ENCODE data around the gene TPCN2. TPM values are rescaled to one million over a fixed set of nuclear protein-coding genes. Genes with fewer than 3 reads are reported as not detected.

The TPCN2 gene
- total RNA-seq, 1 donor from 2014 or later: 12.6 TPM

DNA sequence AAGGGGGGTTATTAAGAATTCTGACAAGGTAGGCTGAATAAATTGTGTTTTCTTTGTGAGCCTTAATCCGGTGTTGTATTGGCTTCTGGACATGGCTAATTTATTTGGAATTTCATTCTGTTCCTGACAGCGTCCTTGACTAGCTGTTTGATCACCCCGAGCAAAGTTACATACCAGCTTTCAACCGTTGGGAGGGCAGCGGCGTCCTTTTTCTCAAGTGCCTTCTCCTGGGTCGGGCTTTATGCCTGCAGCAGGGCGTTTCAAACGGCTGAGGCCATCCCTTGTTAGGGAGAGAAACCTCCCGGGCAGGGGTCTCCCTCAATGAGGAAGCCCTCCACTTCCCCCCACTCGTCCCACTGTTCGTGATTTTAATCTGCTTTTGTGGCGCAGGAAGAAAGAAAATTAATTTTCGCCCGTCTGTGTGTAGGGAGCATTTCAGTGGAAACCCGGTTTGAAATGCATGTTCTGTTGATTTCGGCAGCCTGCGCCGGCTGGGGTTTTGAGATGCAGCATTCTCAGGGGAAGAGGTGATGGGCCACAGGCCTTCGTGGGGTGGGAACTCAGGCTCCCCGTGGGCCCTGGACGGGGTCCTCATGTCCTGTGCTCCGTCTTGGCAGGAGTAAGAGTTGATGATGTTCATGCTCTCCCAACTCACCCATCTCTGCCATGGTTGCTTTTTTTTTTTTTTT lies 104.1 kb downstream of the TPCN2 start:
- Mint-ChIP-seq H3K27ac (ENCODE audit: unreplicated experiment) (no peak overlapping the region), H3K4me3 (ENCODE audit: unreplicated experiment) (no peak overlapping the region), H3K27me3 (ENCODE audit: low read depth) (peaks cover 2% of the 10 kb centered on the region), H3K36me3 (ENCODE audit: low read depth) (peaks cover 4% of the 10 kb centered on the region), H3K9me3 (ENCODE audit: low read depth) (peaks cover 11% of the 10 kb centered on the region), H3K4me1 (ENCODE audit: low read depth) (peaks cover 25% of the 10 kb centered on the region)
- TF ChIP-seq, protein P1, sequence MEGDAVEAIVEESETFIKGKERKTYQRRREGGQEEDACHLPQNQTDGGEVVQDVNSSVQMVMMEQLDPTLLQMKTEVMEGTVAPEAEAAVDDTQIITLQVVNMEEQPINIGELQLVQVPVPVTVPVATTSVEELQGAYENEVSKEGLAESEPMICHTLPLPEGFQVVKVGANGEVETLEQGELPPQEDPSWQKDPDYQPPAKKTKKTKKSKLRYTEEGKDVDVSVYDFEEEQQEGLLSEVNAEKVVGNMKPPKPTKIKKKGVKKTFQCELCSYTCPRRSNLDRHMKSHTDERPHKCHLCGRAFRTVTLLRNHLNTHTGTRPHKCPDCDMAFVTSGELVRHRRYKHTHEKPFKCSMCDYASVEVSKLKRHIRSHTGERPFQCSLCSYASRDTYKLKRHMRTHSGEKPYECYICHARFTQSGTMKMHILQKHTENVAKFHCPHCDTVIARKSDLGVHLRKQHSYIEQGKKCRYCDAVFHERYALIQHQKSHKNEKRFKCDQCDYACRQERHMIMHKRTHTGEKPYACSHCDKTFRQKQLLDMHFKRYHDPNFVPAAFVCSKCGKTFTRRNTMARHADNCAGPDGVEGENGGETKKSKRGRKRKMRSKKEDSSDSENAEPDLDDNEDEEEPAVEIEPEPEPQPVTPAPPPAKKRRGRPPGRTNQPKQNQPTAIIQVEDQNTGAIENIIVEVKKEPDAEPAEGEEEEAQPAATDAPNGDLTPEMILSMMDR (IDR thresholded peaks at IDR 0.05): no peak
- no peak for DNase-seq (ENCODE audit: low spot score)

DNA sequence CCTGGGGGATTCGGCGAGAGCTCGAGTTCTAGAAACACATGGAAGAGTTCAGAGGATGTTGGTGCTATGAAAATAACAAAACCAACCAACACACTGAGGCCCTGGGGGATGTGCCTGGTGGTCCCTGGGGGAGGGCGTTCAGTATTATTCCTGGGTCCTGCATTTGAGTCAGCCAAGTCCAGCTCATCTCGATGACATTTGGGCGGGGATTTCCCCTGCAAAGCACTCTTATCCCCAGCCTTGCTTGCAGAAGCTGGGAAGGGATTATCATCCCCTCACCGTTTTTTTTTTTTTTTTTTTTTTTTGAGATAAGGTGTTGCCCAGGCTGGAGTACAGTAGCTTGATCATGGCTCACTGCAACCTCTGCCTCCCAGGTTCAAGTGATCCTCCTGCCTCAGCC lies 104.9 kb downstream of the TPCN2 start:
- H3K4me3 Mint-ChIP-seq (ENCODE audit: unreplicated experiment): no peak overlapping the region
- H3K36me3 Mint-ChIP-seq (ENCODE audit: low read depth): peaks cover 4% of the 10 kb centered on the region
- DNase-seq (ENCODE audit: low spot score): no peak
- peaks cover 25% of the 10 kb centered on the region for H3K4me1 Mint-ChIP-seq (ENCODE audit: low read depth)
- TF ChIP-seq, protein P1 (IDR thresholded peaks at IDR 0.05): no peak
- H3K27ac Mint-ChIP-seq (ENCODE audit: unreplicated experiment): no peak overlapping the region
- H3K9me3 Mint-ChIP-seq (ENCODE audit: low read depth): peaks cover 11% of the 10 kb centered on the region
- H3K27me3 Mint-ChIP-seq (ENCODE audit: low read depth): peaks cover 2% of the 10 kb centered on the region

DNA sequence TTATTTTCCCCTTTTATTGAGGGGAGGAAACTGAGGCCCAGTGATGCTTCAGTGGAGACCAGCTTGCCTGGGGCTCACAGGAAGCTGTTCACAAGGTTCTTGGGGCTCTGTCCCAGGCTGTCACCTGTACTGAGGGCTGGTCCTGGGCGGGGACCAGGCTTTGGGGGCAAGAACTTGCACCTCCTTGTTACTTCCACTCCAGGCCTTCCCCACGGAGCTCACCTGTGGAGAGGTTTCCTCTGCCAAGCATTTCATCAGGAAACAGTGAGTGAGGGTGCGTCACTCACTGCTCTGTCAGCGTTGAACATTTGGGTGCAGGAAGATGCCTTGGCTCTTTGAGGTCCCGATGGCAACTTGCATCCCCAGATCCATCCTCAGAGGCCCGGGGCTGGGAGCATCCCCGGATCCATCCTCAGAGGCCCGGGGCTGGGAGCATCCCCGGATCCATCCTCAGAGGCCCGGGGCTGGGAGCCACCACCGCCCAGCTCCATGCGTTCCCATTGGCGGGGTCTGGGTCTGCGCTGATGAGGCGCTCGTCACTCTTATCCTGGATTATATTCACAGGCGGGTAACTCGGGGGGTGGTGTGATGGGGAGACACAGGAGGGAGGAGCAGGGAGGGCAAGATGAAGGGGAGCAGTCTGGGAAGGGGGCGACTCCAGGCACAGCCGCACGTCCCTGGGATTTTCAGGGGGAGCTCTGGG lies 105.6 kb downstream of the TPCN2 start:
- peaks cover 2% of the 10 kb centered on the region for H3K36me3 Mint-ChIP-seq (ENCODE audit: low read depth)
- TF ChIP-seq, protein P1 (IDR thresholded peaks at IDR 0.05): no peak
- peaks cover 2% of the 10 kb centered on the region for H3K27me3 Mint-ChIP-seq (ENCODE audit: low read depth)
- no peak for DNase-seq (ENCODE audit: low spot score)
- H3K4me1 Mint-ChIP-seq (ENCODE audit: low read depth): peaks cover 25% of the 10 kb centered on the region
- H3K9me3 Mint-ChIP-seq (ENCODE audit: low read depth): peaks cover 11% of the 10 kb centered on the region
- no peak overlapping the region for H3K27ac Mint-ChIP-seq (ENCODE audit: unreplicated experiment)
- H3K4me3 Mint-ChIP-seq (ENCODE audit: unreplicated experiment): no peak overlapping the region

DNA sequence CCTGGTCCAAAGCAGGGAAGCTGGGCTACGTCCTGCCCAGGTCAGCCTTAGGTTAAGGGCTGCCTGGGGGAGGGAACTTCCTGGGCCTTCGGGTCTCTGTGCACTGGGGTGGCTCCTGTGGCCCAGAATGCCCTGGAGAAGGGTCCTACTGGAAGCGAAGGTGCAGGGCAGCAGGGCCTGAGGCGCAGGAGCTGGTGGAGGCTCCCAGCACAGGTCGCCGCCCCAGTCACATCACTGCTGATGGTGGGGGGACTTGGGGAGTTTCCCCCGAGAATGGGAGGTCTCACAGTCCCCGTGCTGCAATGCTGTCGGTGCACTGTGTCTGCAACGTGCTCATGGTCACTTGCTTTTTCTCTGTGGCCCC lies 106.2 kb downstream of the TPCN2 start:
- H3K36me3 Mint-ChIP-seq (ENCODE audit: low read depth): peaks cover 2% of the 10 kb centered on the region
- TF ChIP-seq, protein P1 (IDR thresholded peaks at IDR 0.05): no peak
- H3K9me3 Mint-ChIP-seq (ENCODE audit: low read depth): peaks cover 11% of the 10 kb centered on the region
- no peak overlapping the region for H3K4me3 Mint-ChIP-seq (ENCODE audit: unreplicated experiment)
- H3K4me1 Mint-ChIP-seq (ENCODE audit: low read depth): peaks cover 25% of the 10 kb centered on the region
- DNase-seq (ENCODE audit: low spot score): no peak
- H3K27me3 Mint-ChIP-seq (ENCODE audit: low read depth): peaks cover 2% of the 10 kb centered on the region
- no peak overlapping the region for H3K27ac Mint-ChIP-seq (ENCODE audit: unreplicated experiment)

DNA sequence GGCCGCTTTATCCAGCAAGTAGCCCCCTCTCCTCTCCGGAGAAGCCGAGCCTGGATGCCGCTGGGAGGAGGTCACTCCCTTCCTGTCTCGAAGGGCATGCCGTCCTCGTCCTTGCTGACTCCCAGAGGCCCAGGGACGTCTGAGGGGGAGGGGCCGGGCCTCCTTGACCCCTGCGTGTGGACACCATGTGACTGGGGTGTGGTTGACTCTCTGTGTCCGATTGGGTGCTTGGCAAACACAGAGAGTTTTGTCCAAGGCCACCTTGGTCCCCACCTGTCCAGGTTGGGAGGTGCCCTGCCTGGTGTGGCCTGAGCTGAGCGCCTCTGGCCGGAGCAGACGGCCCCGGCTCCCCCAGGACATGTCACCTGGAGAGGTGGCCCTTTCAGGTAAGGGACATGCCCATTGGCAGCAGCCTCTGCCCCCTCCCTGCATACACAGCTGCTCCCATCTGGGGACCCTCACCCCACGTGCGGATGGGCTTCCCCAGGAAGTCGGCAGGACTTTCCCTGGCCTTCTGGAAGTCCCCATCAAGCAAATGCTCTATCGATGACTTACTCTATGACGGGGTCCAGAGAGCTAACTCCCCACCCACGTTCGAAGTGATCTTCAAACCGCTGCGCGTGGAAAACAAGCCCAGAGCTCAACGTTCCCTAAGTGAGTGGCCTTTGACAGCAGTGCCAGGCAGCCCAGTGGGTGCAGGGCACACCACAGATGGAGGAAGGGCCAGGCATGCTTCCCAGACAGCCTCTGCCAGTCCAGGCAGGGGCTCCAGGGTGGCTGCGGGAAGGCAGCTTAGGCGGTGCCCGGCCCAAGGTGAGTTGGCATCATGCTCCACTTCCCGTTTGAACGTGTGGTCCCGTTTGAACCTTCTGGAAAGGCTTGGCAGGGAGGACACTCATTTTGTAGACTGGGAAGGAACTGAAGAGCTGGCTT lies 106.8 kb downstream of the TPCN2 start, which contains the start of gene SMIM38:
TSS of gene SMIM38 (plus strand) at position 634 of the 933 bp plus-strand sequence. CDS start 1,912 bp downstream, outside the sequence.
- TF ChIP-seq, protein P1 (IDR thresholded peaks at IDR 0.05): no peak
- peaks cover 26% of the 10 kb centered on the region for H3K4me1 Mint-ChIP-seq (ENCODE audit: low read depth)
- H3K9me3 Mint-ChIP-seq (ENCODE audit: low read depth): peaks cover 6% of the 10 kb centered on the region
- H3K36me3 Mint-ChIP-seq (ENCODE audit: low read depth): peaks cover under 1% of the 10 kb centered on the region
- H3K4me3 Mint-ChIP-seq (ENCODE audit: unreplicated experiment): no peak within 1 kb of the TSS
- no peak for DNase-seq (ENCODE audit: low spot score)
- no peak within 1 kb of the TSS for H3K27ac Mint-ChIP-seq (ENCODE audit: unreplicated experiment)
- H3K27me3 Mint-ChIP-seq (ENCODE audit: low read depth): peaks cover 2% of the 10 kb centered on the region
